H1 (cell line): ENCODE results near the gene LMAN1L. TPM values are rescaled to one million over a fixed set of nuclear protein-coding genes. Genes with fewer than 3 reads are reported as not detected.

Source experiments
- ATF3 ChIP-seq: IDR thresholded peaks from 2 replicates; pipeline ENCODE4 v1.6.1; 2011; ENCODE audit warnings: low read depth, mild to moderate bottlenecking, low read length; ENCODE audit not compliant: insufficient read depth
- BRCA1 ChIP-seq: IDR thresholded peaks from 2 replicates; pipeline ENCODE4 v1.6.1; 2012; ENCODE audit warnings: low read depth, low read length, improper control_type of control experiment
- E2F6 ChIP-seq: IDR thresholded peaks from 2 replicates; pipeline ENCODE4 v1.6.1; 2012; ENCODE audit warnings: inconsistent platforms
- FOSL1 ChIP-seq: IDR thresholded peaks from 2 replicates; pipeline ENCODE4 v1.6.1; 2011; ENCODE audit warnings: mild to moderate bottlenecking, low read depth, low read length, moderate library complexity; ENCODE audit not compliant: insufficient read depth
- JUN ChIP-seq: IDR thresholded peaks from 2 replicates; pipeline ENCODE4 v1.6.1; 2011; ENCODE audit warnings: low read depth, mild to moderate bottlenecking, improper control_type of control experiment, low read length
- RFX5 ChIP-seq: IDR thresholded peaks from 2 replicates; pipeline ENCODE4 v1.6.1; 2011; ENCODE audit warnings: low read depth, low read length, improper control_type of control experiment, borderline replicate concordance
- polyA plus RNA-seq, 7 experiments: library from polyadenylated mRNA; depleted of rRNA in 3 of 7; stranded (reverse) in 5 of 7; unstranded in 2 of 7; fragments of >200 nt in 5 of 7; fragments of 200-250 nt in 2 of 7; gene quantifications; 1 replicate in 5 of 7; 2 replicates in 1 of 7; 4 replicates in 1 of 7; pipeline versions ENCODE4 v1.2.1 to v1.2.3, GENCODE V29; 2011 to 2013; ENCODE audit warnings: missing spikeins in 2 of 7, mixed read lengths in 2 of 7
- total RNA-seq: library from RNA; stranded (reverse); fragmentation: NEBNext Ultra II Directional; extraction: Animal tissue kit (Norgen Biotek cat#: 25700); gene quantifications from 2 replicates; pipeline ENCODE4 v1.2.1, GENCODE V29; 2021

The LMAN1L gene
- total and polyA plus RNA-seq, 2 of the 8 experiments (the other 6 are each of a cell fraction or from before 2014, with no cell fraction given), result not detected

- no peak for TF ChIP-seq E2F6
- no peak for TF ChIP-seq JUN
- TF ChIP-seq RFX5, result no peak
- no peak for TF ChIP-seq BRCA1
- TF ChIP-seq ATF3, result no peak
- TF ChIP-seq FOSL1, result no peak
These were observed 9.6 kb downstream of the LMAN1L start (continued) for GRCh38 chr15:74822233-74822632.
